Progenitor cell of endocrine pancreas (in vitro differentiated cells): ENCODE measurements around the gene PATL1. TPM values are rescaled to one million over a fixed set of nuclear protein-coding genes. Genes with fewer than 3 reads are reported as not detected.
A peak's percentile ranks its signal among the peaks of the same experiment; 100 is the strongest.

Source experiments
- DNase-seq: peaks from one replicate; pipeline ENCODE4 v3.0.0; 2021; ENCODE audit warnings: low spot score; ENCODE audit not compliant: unreplicated experiment
- H3K27ac Mint-ChIP-seq: 2 replicates; pipeline ENCODE4 v1.8.0; 2021; ENCODE audit warnings: mild to moderate bottlenecking, moderate library complexity, mixed read lengths
- H3K27me3 Mint-ChIP-seq: 2 replicates; pipeline ENCODE4 v1.8.0; 2021; ENCODE audit warnings: mixed read lengths
- H3K36me3 Mint-ChIP-seq: 2 replicates; pipeline ENCODE4 v1.8.0; 2022; ENCODE audit warnings: mixed read lengths; ENCODE audit not compliant: insufficient read depth
- H3K4me1 Mint-ChIP-seq: 2 replicates; pipeline ENCODE4 v1.8.0; 2021; ENCODE audit warnings: low read depth, mixed read lengths
- H3K4me3 Mint-ChIP-seq: 2 replicates; pipeline ENCODE4 v1.8.0; 2021; ENCODE audit warnings: low read depth, mild to moderate bottlenecking, moderate library complexity, mixed read lengths
- H3K9me3 Mint-ChIP-seq: 2 replicates; pipeline ENCODE4 v1.8.0; 2021; ENCODE audit warnings: low read depth, mixed read lengths
- CTCF ChIP-seq: fragments of 200-600 bp; sonication (generic); IDR thresholded peaks from one replicate; pipeline ENCODE4 v1.5.0; 2021; ENCODE audit warnings: antibody characterized with exemption, mild to moderate bottlenecking; ENCODE audit not compliant: unreplicated experiment
- long read RNA-seq: library from polyadenylated mRNA; unstranded; transcript quantifications from one replicate; pipeline ENCODE4 v2.0.0, GENCODE V29; 2020
- total RNA-seq: library from RNA; stranded (reverse); gene quantifications from 2 replicates; pipeline ENCODE4 v1.2.1, GENCODE V29; 2021

The PATL1 gene
- total RNA-seq = 43.0 and 43.7 TPM in 2 replicates
- long read RNA-seq, partial matches to known transcripts = 2 of 3 reads
- long read RNA-seq, other reads (novel, unspliced or antisense) = 1 of 3 reads

GRCh38 chr11:59668950-59669610, at the start of gene PATL1:
PATL1 (minus strand) TSS chr11:59669037; CDS start chr11:59668895, 142 bp downstream.
- H3K9me3 Mint-ChIP-seq = no peaks in the 10 kb centered on the region
- H3K27me3 Mint-ChIP-seq = no peaks in the 10 kb centered on the region
- peaks cover 19% of the 10 kb centered on the region for H3K4me1 Mint-ChIP-seq
- no peak for TF ChIP-seq CTCF
- H3K4me3 Mint-ChIP-seq = peak within 1 kb of the TSS; percentile 90
- peaks cover 12% of the 10 kb centered on the region for H3K36me3 Mint-ChIP-seq
- H3K27ac Mint-ChIP-seq = peak within 1 kb of the TSS; percentile 100
- DNase-seq = peak; percentile 95

- Mint-ChIP-seq H3K27ac (no peak overlapping the region), H3K36me3 (no peaks in the 10 kb centered on the region), H3K27me3 (no peaks in the 10 kb centered on the region), H3K4me1 (peaks cover 8% of the 10 kb centered on the region), H3K9me3 (no peaks in the 10 kb centered on the region), H3K4me3 (no peak overlapping the region)
- no peak for DNase-seq
- no peak for TF ChIP-seq CTCF
Observed at GRCh38 chr11:59716051-59716450, 47.2 kb upstream of the PATL1 start.

GRCh38 chr11:59713745-59714144, 44.9 kb upstream of the PATL1 start, which contains the start of gene OR10V1:
OR10V1 (minus strand) TSS chr11:59713845; CDS start chr11:59713845, 0 bp downstream.
- no peak for DNase-seq
- no peaks in the 10 kb centered on the region for H3K27me3 Mint-ChIP-seq
- TF ChIP-seq CTCF = no peak
- H3K4me1 Mint-ChIP-seq = peaks cover 14% of the 10 kb centered on the region
- no peaks in the 10 kb centered on the region for H3K9me3 Mint-ChIP-seq
- H3K4me3 Mint-ChIP-seq = no peak within 1 kb of the TSS
- no peak within 1 kb of the TSS for H3K27ac Mint-ChIP-seq
- H3K36me3 Mint-ChIP-seq = no peaks in the 10 kb centered on the region

- H3K36me3 Mint-ChIP-seq = no peaks in the 10 kb centered on the region
- H3K27ac Mint-ChIP-seq = peak overlapping the region; percentile 59
- TF ChIP-seq CTCF = no peak
- H3K9me3 Mint-ChIP-seq = no peaks in the 10 kb centered on the region
- no peak for DNase-seq
- peaks cover 27% of the 10 kb centered on the region for H3K4me1 Mint-ChIP-seq
- H3K27me3 Mint-ChIP-seq = no peaks in the 10 kb centered on the region
- H3K4me3 Mint-ChIP-seq = no peak overlapping the region
Observed at GRCh38 chr11:59710136-59710847, 41.5 kb upstream of the PATL1 start.

- no peak for DNase-seq
- no peak for TF ChIP-seq CTCF
- H3K27me3 Mint-ChIP-seq = no peaks in the 10 kb centered on the region
- peaks cover 3% of the 10 kb centered on the region for H3K36me3 Mint-ChIP-seq
- no peak overlapping the region for H3K4me3 Mint-ChIP-seq
- H3K4me1 Mint-ChIP-seq = peaks cover 30% of the 10 kb centered on the region
- peaks cover 13% of the 10 kb centered on the region for H3K9me3 Mint-ChIP-seq
- H3K27ac Mint-ChIP-seq = peak overlapping the region; percentile 49
Observed at GRCh38 chr11:59708537-59708936, 39.7 kb upstream of the PATL1 start.
